Endodermal cell (in vitro differentiated cells): ENCODE measurements around the gene LRCH3. TPM values are rescaled to one million over a fixed set of nuclear protein-coding genes. Genes with fewer than 3 reads are reported as not detected.

Experiments used
- DNase-seq: peaks from one replicate; pipeline ENCODE4 v3.0.0-alpha.2; 2017
- H3K27ac ChIP-seq: 2 replicates; pipeline ENCODE4 v1.5.1; 2013; ENCODE audit warnings: mild to moderate bottlenecking, low read depth, low read length, moderate library complexity
- H3K27me3 ChIP-seq: 2 replicates; pipeline ENCODE4 v1.6.1; 2013; ENCODE audit warnings: mild to moderate bottlenecking, low read length, moderate library complexity; ENCODE audit not compliant: insufficient read depth, control insufficient read depth, poor library complexity, severe bottlenecking
- H3K36me3 ChIP-seq: 2 replicates; pipeline ENCODE4 v1.7.0; 2013; ENCODE audit warnings: mild to moderate bottlenecking, low read length, moderate library complexity; ENCODE audit not compliant: control insufficient read depth, insufficient read depth
- H3K4me1 ChIP-seq: one replicate; pipeline ENCODE4 v1.7.0; 2013; ENCODE audit warnings: low read length; ENCODE audit not compliant: control insufficient read depth, insufficient read depth
- H3K4me3 ChIP-seq: 2 replicates; pipeline ENCODE4 v1.5.1; 2013; ENCODE audit warnings: mild to moderate bottlenecking, low read length, moderate library complexity
- H3K9ac ChIP-seq: 2 replicates; pipeline ENCODE4 v1.6.1; 2013; ENCODE audit warnings: mild to moderate bottlenecking, low read length, moderate library complexity; ENCODE audit not compliant: poor library complexity, severe bottlenecking; ENCODE audit errors: extremely low read depth
- H3K9me3 ChIP-seq: 2 replicates; pipeline ENCODE4 v1.6.1; 2013; ENCODE audit warnings: mild to moderate bottlenecking, low read length, moderate library complexity; ENCODE audit not compliant: control insufficient read depth
- H3K27ac Mint-ChIP-seq: 2 replicates; pipeline ENCODE4 v1.8.0; 2020; ENCODE audit warnings: mixed read lengths
- H3K27me3 Mint-ChIP-seq: 2 replicates; pipeline ENCODE4 v1.8.0; 2021; ENCODE audit warnings: mild to moderate bottlenecking, mixed read lengths; ENCODE audit not compliant: insufficient read depth
- H3K36me3 Mint-ChIP-seq: 2 replicates; pipeline ENCODE4 v1.8.0; 2020; ENCODE audit warnings: low read depth, mixed read lengths
- H3K4me1 Mint-ChIP-seq: 2 replicates; pipeline ENCODE4 v1.8.0; 2020; ENCODE audit warnings: mixed read lengths
- H3K4me3 Mint-ChIP-seq: 2 replicates; pipeline ENCODE4 v1.8.0; 2020; ENCODE audit warnings: mild to moderate bottlenecking, moderate library complexity, mixed read lengths
- H3K9me3 Mint-ChIP-seq: 2 replicates; pipeline ENCODE4 v1.8.0; 2020; ENCODE audit warnings: mild to moderate bottlenecking, mixed read lengths
- CTCF ChIP-seq: fragments of 200-600 bp; sonication (generic); conservative IDR thresholded peaks from 2 replicates; pipeline ENCODE4 v1.5.0; 2021; ENCODE audit warnings: antibody characterized with exemption, mild to moderate bottlenecking
- WGBS, 2 experiments: methylation state at CpG; one replicate each; pipeline versions ENCODE4 v1.1.5 to v1.1.7; 2013; ENCODE audit warnings: missing lambda C conversion rate in 2 of 2, mixed read lengths in 1 of 2; ENCODE audit not compliant: insufficient coverage in 1 of 2, insufficient read length in 1 of 2; 5-methylcytosine and 5-hydroxymethylcytosine counted together
- total RNA-seq, 2 donors: library from RNA; stranded (reverse); fragmentation: NEBNext Ultra II Directional in 1 of 2; extraction: Animal tissue kit (Norgen Biotek cat#: 25700) in 1 of 2; gene quantifications; 2 replicates in 1 of 2; 3 replicates in 1 of 2; pipeline ENCODE4 v1.2.1, GENCODE V29; 2021

The LRCH3 gene
- total RNA-seq, 2 donors from 2014 or later, result 67.1 to 70.2 TPM

GRCh38 chr3:197796087-197796486, 5.0 kb downstream of the LRCH3 start:
- WGBS, 2 experiments, result 72 to 95% methylated on average over 3 to 4 of the region's 4 CpGs
- Mint-ChIP-seq H3K27me3 (no peaks in the 10 kb centered on the region), H3K9me3 (no peaks in the 10 kb centered on the region), H3K27ac (no peak overlapping the region), H3K4me3 (no peak overlapping the region), H3K4me1 (peaks cover 11% of the 10 kb centered on the region), H3K36me3 (peaks cover 5% of the 10 kb centered on the region)
- H3K9me3 ChIP-seq, result no peaks in the 10 kb centered on the region
- H3K4me1 ChIP-seq, result no peaks in the 10 kb centered on the region
- H3K36me3 ChIP-seq, result peaks cover 4% of the 10 kb centered on the region
- no peak for TF ChIP-seq CTCF
- H3K27me3 ChIP-seq, result no peaks in the 10 kb centered on the region
- H3K9ac ChIP-seq, result no peak overlapping the region
- no peak for DNase-seq
- H3K27ac ChIP-seq, result no peak overlapping the region
- H3K4me3 ChIP-seq, result no peak overlapping the region

DNA sequence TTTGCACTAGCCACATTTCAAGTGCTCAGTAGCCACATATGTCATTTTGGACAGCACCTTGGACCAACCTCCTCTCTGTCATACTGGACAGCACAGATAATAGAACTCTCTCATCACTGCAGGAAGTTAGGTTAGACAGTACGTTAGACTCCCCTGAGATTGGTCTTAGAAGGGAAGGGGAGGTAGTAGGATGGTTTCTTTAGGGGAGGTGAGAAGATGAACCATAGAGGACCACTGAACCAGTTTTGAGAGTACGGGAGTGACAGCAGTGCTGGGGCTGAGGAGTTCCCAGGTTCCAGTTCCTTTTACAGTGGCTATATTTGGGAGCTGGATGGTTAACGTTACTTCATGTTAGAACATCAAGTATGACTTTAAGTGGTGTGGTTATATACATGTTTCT, 7.8 kb downstream of the LRCH3 start:
- Histone ChIP-seq H3K9me3 (no peaks in the 10 kb centered on the region), H3K4me3 (no peak overlapping the region), H3K27ac (no peak overlapping the region), H3K9ac (no peak overlapping the region), H3K4me1 (no peaks in the 10 kb centered on the region), H3K36me3 (peaks cover 4% of the 10 kb centered on the region), H3K27me3 (no peaks in the 10 kb centered on the region)
- no peak overlapping the region for H3K27ac Mint-ChIP-seq
- H3K27me3 Mint-ChIP-seq, result no peaks in the 10 kb centered on the region
- TF ChIP-seq CTCF, result no peak
- H3K9me3 Mint-ChIP-seq, result no peaks in the 10 kb centered on the region
- peaks cover 4% of the 10 kb centered on the region for H3K4me1 Mint-ChIP-seq
- no peak for DNase-seq
- 80 to 96% methylated on average over 1 to 3 of the region's 3 CpGs for WGBS, 2 experiments
- H3K36me3 Mint-ChIP-seq, result peaks cover 5% of the 10 kb centered on the region
- H3K4me3 Mint-ChIP-seq, result no peak overlapping the region

GRCh38 chr3:197800379-197800778, 9.3 kb downstream of the LRCH3 start:
- no peaks in the 10 kb centered on the region for H3K4me1 Mint-ChIP-seq
- no peaks in the 10 kb centered on the region for H3K9me3 Mint-ChIP-seq
- Histone ChIP-seq H3K4me3 (no peak overlapping the region), H3K36me3 (peaks cover 8% of the 10 kb centered on the region), H3K27me3 (no peaks in the 10 kb centered on the region), H3K9me3 (no peaks in the 10 kb centered on the region), H3K9ac (no peak overlapping the region), H3K27ac (no peak overlapping the region), H3K4me1 (no peaks in the 10 kb centered on the region)
- 81 to 91% methylated on average over 2 to 3 of the region's 3 CpGs for WGBS, 2 experiments
- H3K27ac Mint-ChIP-seq, result no peak overlapping the region
- H3K4me3 Mint-ChIP-seq, result no peak overlapping the region
- no peaks in the 10 kb centered on the region for H3K27me3 Mint-ChIP-seq
- DNase-seq, result no peak
- peaks cover 12% of the 10 kb centered on the region for H3K36me3 Mint-ChIP-seq
- TF ChIP-seq CTCF, result no peak
